ENCODE data around the gene MMP19.

- no peak for TF ChIP-seq GATA2 (IDR thresholded peaks at IDR 0.05; ENCODE audit: low read depth, low read length)
- no peak for TF ChIP-seq GATA3 (IDR thresholded peaks at IDR 0.05; ENCODE audit: low read depth, low read length)
Observed at GRCh38 chr12:55839345-55840140, 3.2 kb downstream of the MMP19 start.
